Sciatic nerve (tissue), 2 donors: ENCODE measurements around the gene ARVCF. TPM values are rescaled to one million over a fixed set of nuclear protein-coding genes. Genes with fewer than 3 reads are reported as not detected.

Experiments used
- ATAC-seq: fragments of 200-7000 bp; cut with Tn5 transposase; one replicate; pipeline ENCODE4 v1.9.1; 2020; ENCODE audit warnings: mild to moderate bottlenecking, moderate library complexity
- DNase-seq: peaks from one replicate; pipeline ENCODE4 v3.0.0-alpha.2; 2020; ENCODE audit warnings: low spot score
- intact Hi-C: fragments of 100-400 bp; cut with DNase I; formaldehyde crosslinking; loops from one replicate; pipeline ENCODE4 v1.14.2; 2022
- total RNA-seq: library from RNA; stranded (reverse); fragmentation: NEBNext Ultra II Directional; extraction: Animal tissue kit (Norgen Biotek cat#: 25700); gene quantifications from one replicate; pipeline ENCODE4 v1.2.1, GENCODE V29; 2021
- donor health status: DM: no; HTN: no; CAD: no.
- donor health status: DM: no; HTN: no; CAD: no.

ARVCF gene
- total RNA-seq, 1 donor from 2014 or later, result 59.4 TPM

DNA sequence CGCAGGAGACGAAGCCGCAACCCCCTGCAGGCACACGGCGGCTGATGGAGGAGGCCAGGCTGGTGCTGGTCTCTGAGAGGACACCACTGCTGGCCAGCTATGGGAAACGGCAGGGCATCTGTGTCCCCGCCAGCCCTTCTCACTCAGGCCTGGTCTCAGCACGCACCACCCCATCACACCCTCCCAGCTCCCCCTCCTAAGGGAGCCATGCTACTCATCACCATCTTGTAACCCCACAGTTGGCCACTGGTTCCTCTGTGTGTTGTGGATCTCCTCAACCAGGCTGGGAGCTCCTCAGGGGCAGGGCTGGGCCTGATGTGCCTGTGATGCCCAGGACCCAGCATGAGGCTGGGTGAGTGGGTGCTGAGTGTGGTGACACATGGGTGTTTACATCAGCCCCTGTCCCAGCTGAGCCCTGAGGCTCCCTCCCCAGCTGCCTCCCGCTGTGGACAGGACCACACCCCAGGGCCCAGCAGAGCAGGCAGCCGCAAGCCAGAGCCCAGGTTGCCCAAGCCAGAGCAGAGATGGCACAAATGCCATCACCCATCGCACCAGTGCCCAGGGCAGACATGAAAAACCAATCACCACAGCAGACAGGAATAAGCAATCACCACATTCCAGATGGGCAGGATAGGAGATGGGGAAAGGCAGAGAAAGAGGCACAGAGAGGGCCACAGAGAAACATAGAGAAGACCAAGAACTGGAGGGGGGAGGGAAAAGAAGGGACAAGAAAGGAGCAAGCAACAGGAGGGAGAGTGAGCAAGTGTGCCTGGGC lies 8.2 kb downstream of the ARVCF start:
- no peak for ATAC-seq
- intact Hi-C loops, result loop anchor here (2.0 kb wide), 1 partner anchor 36 kb away; no protein-coding TSS in a partner anchor

GRCh38 chr22:20004464-20004863 lies 12.2 kb downstream of the ARVCF start:
- intact Hi-C loops, result no loop called here
- ATAC-seq (no peak), DNase-seq (no peak)

More for the DNA sequence above, 8.2 kb downstream of the ARVCF start:
- DNase-seq, result no peak

GRCh38 chr22:20003304-20003703 lies 13.3 kb downstream of the ARVCF start:
- DNase-seq (no peak), ATAC-seq (no peak)
- intact Hi-C loops, result no loop called here

- ATAC-seq (no peak), DNase-seq (no peak)
- intact Hi-C loops, result no loop called here
These were observed 14.0 kb downstream of the ARVCF start for GRCh38 chr22:20002636-20003035.

- ATAC-seq, result no peak
- intact Hi-C loops, result no loop called here
- no peak for DNase-seq
These were observed 14.5 kb downstream of the ARVCF start for GRCh38 chr22:20002128-20002527.

DNA sequence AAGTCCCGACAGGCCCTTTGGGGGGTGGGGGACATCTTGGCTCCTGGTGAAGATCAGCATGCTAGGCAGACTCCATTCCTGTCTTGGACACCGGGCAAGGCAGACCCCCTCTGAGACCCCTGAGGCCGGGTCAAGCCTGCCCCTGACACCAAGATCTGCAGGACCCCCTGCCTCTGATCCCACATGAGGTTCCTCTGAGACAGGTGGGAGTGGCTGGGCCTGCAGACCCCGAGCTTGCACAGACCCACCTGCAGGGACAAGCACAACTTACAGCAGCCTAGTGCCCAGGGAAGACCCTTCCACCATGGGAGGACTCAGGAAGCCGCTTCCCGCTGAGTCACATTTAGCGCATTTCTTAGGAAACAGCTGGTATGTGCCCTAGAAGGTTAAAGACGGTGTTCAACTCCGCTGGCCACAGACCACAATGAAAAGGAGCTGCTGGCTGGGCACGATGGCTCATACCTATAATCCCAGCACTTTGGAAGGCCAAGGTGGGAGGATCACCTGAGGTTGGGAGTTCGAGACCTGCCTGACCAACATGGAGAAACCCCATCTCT lies 15.5 kb downstream of the ARVCF start:
- intact Hi-C loops, result no loop called here
- no peak for ATAC-seq
- no peak for DNase-seq

- no peak for DNase-seq
- peak; percentile 16 for ATAC-seq
- intact Hi-C loops, result no loop called here
These were observed 16.2 kb downstream of the ARVCF start for GRCh38 chr22:20000246-20001081.

DNA sequence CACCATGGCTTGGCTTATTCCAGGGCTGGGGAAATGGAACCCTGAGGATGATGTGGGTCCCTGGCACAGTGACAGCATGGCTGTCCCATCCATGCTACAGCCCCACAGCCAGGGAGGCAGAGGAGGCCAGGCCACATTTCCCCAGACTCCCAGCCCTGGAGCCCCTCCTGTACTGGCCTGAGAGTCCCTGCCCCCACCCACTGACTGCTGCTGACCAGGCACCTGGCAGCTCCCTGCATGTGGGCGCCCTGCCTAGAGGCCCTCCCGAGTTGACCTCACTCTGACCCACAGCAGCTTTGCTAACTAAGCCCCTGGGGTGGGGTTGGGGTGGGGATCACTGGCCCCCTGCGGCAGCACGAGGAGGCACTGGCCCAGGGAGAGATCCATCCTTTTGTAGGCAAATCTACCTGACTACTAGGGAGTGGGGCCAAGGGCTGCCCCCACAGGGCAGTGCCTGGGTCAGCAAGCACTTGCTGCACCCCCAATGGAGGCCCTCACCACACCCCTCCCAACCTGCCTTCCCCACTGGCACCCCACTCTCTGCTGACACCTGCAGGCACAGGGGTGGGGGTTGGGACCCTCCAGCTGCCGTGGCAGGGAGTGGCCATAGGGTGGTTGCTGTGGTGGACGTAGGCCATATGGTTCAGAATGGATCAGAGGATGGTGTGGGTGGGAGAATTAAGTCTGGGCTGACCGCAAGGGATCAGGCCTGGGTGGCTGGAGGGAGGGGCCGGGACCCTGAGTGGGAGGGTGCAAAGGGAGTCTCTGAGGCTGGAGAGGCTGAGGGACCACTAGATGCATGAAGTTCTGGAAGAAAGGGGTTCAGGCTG lies 17.4 kb downstream of the ARVCF start:
- ATAC-seq (no peak), DNase-seq (no peak)
- intact Hi-C loops, result no loop called here

DNA sequence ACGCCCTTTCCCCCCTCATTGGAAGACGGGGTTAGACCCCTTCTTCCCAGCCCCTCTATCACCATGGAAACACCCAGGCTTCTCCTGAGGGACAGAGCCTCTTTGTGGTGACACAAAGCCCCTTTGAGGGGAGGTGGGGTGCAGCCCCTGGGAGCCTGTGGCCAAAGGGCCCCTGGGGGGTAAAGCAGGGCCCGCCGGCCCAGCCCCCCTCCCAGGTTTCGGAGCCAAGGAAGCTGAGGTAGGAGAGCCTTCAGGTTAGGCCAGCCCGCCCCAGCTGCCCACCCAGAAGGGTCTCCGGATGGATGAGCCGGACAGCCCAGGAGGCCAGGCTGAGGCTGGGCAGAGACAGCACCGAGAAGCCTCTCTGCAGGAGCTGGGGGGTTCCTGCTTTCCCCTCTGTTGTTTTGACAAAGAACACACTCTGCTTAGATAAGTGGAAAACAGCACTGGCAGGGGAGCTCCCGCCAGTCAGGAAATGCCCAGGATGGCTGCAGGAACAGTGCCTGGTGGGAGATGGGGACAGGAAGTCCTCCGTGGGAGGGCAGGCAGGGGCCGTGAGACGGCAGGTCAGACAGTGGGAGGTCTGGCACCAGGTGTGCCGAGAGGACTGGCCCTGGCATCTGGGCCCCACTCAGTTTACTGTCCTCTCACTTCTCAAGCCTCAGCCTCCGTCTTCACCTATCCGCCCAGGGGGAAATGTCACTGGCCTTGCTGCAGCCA lies 18.2 kb downstream of the ARVCF start:
- ATAC-seq, result no peak
- intact Hi-C loops, result no loop called here
- no peak for DNase-seq

DNA sequence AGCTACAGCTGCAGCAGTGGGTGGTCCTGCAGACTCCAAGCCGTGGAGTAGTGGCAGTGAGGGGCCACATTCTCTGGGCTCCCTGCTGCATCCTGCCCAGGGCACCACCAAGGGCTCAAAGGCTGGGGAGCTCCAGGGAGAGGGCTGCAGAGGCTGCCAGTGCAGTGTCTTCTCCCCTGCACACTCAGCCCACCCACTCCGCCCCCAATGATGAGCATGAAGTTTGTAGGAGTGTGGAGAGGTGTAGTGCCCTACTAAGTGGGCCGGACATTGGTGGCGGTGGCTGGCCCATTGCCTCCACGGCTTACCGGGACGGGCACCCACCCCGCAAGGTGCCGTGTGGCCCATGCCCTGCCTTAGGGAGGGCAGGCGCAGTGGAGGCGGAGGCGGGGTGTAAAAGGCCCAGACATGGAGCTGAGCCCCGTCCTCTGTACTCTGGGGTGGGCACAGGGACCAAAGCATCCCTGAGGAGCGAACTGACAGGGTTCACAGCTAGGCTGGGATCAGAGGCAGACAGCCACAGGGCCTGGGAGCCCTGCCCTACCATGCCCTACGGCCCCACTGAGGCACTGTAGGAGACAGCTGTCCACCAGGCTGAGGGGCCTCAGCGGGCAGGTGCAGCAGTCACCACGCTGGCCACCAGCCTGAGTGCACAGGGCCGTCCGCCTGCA lies 18.9 kb downstream of the ARVCF start:
- intact Hi-C loops, result no loop called here
- no peak for ATAC-seq
- DNase-seq, result no peak

DNA sequence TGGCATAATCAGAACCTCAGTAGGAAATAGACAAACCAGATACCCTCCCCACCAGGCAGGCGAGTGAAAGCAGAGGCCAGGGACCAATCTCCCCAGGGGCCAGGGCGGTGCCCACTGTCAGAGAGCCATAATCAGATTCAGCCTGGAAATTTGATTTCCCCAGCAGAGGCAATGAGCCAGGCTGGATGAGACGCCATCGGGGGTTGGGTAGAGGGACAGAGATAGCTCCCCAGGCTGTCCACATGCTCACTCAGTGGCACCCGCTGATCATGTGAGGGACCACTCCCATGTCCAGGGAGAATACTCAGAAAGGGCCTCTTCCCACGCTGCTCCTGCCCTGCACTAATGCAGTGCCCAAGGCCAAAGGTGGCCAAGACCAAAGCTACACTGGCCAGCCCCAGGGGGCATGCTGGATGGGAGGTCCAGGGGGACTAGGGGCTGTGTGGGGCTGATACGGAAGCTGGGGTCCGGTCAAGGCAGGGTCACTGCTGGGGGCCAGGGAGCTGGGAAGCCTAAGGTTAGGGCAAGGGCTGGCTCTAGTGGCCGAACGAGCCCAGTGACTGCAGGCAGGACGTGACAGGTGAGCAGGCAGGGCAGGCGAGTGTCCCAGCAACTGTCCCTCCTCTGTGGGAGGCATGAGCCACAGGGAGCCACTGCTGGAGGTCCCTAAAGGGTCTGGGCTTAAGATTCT lies 19.8 kb downstream of the ARVCF start:
- no peak for ATAC-seq
- DNase-seq, result no peak
- intact Hi-C loops, result no loop called here

DNA sequence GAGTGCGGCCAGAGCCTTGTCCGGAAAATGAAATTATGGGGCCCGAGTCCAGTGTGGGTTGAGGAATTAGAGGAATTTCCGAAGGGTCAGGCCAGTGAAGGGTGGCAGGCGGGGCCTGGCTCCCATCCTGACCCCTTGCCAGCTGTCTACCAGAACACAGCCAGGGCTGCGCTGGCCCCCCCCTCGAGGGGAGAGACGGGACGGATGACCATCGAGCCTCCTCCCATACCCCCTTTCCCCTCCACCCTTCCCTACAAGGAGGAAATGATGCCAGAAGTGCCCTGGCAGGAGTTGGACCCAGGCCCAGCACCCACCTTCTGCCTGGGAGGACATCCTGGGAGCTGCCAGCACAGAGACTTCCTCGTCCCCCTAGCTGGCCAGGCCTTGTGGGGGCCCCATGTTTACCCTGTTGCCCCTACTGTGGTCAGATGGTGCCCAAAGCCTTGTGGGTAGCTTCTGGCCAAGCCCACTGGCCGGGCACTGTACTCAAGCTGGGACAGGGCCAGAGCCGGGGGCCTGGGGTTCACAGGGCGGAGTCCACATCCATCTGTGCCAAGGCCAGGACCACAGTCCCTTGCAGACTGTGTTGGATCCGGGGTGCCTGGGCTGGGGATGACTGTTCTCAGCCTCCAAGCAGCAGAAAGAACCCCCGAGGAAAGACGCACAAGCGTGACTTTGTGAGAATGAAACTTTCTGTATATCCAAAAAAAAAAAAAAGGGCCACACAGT lies 20.8 kb downstream of the ARVCF start:
- ATAC-seq, result peak; percentile 78
- peak; percentile 82 for DNase-seq
- intact Hi-C loops, result no loop called here

- DNase-seq (no peak), ATAC-seq (no peak)
- intact Hi-C loops, result no loop called here
These were observed 21.6 kb downstream of the ARVCF start for GRCh38 chr22:19994851-19995610.

DNA sequence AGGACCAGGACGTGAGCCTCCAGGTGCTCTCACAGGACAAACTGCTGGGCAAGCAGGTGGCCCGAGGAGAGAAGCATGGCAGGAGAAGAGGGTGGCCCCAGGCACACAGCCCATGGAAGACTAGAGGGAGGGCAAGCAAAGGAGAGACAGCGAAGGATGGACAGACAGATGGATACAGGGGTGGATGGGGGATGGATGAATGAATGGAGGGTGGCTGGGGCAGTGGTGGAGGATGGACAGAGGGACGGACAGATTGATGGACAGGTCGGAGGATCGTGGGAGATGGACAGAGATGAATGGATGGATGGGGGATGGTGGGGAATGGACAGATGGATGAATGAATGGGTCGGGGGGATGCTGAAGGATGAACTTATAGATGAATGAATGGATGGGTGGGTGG lies 22.7 kb downstream of the ARVCF start:
- ATAC-seq, result no peak
- intact Hi-C loops, result no loop called here
- DNase-seq, result no peak

GRCh38 chr22:19992921-19993355 lies 23.7 kb downstream of the ARVCF start:
- intact Hi-C loops, result no loop called here
- ATAC-seq, result no peak
- DNase-seq, result no peak

GRCh38 chr22:19992481-19992911 lies 24.1 kb downstream of the ARVCF start:
- no peak for DNase-seq
- intact Hi-C loops, result no loop called here
- ATAC-seq, result no peak
